ENCODE measurements around the gene NDRG4. TPM values are rescaled to one million over a fixed set of nuclear protein-coding genes. Genes with fewer than 3 reads are reported as not detected.

Gene NDRG4
- total RNA-seq, 1 donor from 2014 or later: 30.1 TPM

- Histone ChIP-seq H3K4me3 (ENCODE audit: low read depth, low read length) (no peak overlapping the region), H3K27me3 (ENCODE audit: control insufficient read depth, insufficient read depth, low read length) (peaks cover 39% of the 10 kb centered on the region), H3K36me3 (ENCODE audit: control insufficient read depth, insufficient read depth, low read length) (no peaks in the 10 kb centered on the region)
- no peak for DNase-seq (ENCODE audit: low read depth)
- no peak for TF ChIP-seq CTCF (IDR thresholded peaks at IDR 0.05; ENCODE audit: insufficient read depth, low read length, poor library complexity, severe bottlenecking)
Measured at GRCh38 chr16:58462499-58462996, 37.4 kb upstream of the NDRG4 start.

- DNase-seq (ENCODE audit: low read depth): no peak
- peaks cover 40% of the 10 kb centered on the region for H3K27me3 ChIP-seq (ENCODE audit: control insufficient read depth, insufficient read depth, low read length)
- H3K36me3 ChIP-seq (ENCODE audit: control insufficient read depth, insufficient read depth, low read length): no peaks in the 10 kb centered on the region
- no peak for TF ChIP-seq CTCF (IDR thresholded peaks at IDR 0.05; ENCODE audit: insufficient read depth, low read length, poor library complexity, severe bottlenecking)
- H3K4me3 ChIP-seq (ENCODE audit: low read depth, low read length): peak overlapping the region; percentile 28
Measured at GRCh38 chr16:58462997-58463941, 36.7 kb upstream of the NDRG4 start.

GRCh38 chr16:58464047-58464915, 35.7 kb upstream of the NDRG4 start:
- H3K4me3 ChIP-seq (ENCODE audit: low read depth, low read length): peak overlapping the region; percentile 28
- no peak for TF ChIP-seq CTCF (IDR thresholded peaks at IDR 0.05; ENCODE audit: insufficient read depth, low read length, poor library complexity, severe bottlenecking)

GRCh38 chr16:58464916-58465731, 34.8 kb upstream of the NDRG4 start:
- no peak for DNase-seq (ENCODE audit: low read depth)
- peaks cover 40% of the 10 kb centered on the region for H3K27me3 ChIP-seq (ENCODE audit: control insufficient read depth, insufficient read depth, low read length)
- no peak overlapping the region for H3K4me3 ChIP-seq (ENCODE audit: low read depth, low read length)

More at GRCh38 chr16:58464047-58464915, 35.7 kb upstream of the NDRG4 start:
- DNase-seq (ENCODE audit: low read depth): no peak
- H3K27me3 ChIP-seq (ENCODE audit: control insufficient read depth, insufficient read depth, low read length): peaks cover 40% of the 10 kb centered on the region
- no peaks in the 10 kb centered on the region for H3K36me3 ChIP-seq (ENCODE audit: control insufficient read depth, insufficient read depth, low read length)

More at GRCh38 chr16:58464916-58465731, 34.8 kb upstream of the NDRG4 start:
- TF ChIP-seq CTCF (IDR thresholded peaks at IDR 0.05; ENCODE audit: insufficient read depth, low read length, poor library complexity, severe bottlenecking): peak; percentile 36
- no peaks in the 10 kb centered on the region for H3K36me3 ChIP-seq (ENCODE audit: control insufficient read depth, insufficient read depth, low read length)

Measured in kidney epithelial cell (primary cell).